ENCODE measurements around the gene PKP4. TPM values are rescaled to one million over a fixed set of nuclear protein-coding genes. Genes with fewer than 3 reads are reported as not detected.
A peak's percentile ranks its signal among the peaks of the same experiment; 100 is the strongest.

PKP4 gene
- total RNA-seq, 1 experiment from 2014 or later, result 55.2 TPM

GRCh38 chr2:158504088-158504487, 47.3 kb downstream of the PKP4 start:
- H3K9ac ChIP-seq (ENCODE audit: low read length), result no peak overlapping the region
- ChIA-PET POLR2A (no interaction called here), CTCF (no interaction called here), RAD21 (ENCODE audit: low non-redundant PET in 1 of 2, low total read pairs in 2 of 2, uncharacterized antibody in 2 of 2, unreplicated experiment in 2 of 2) (no interaction called here)
- TF ChIP-seq EGR1 (IDR thresholded peaks at IDR 0.05; ENCODE audit: low read depth) (no peak), EZH2 (IDR thresholded peaks at IDR 0.05) (no peak), CEBPB (IDR thresholded peaks at IDR 0.05; ENCODE audit: low read depth) (no peak)
- no peaks in the 10 kb centered on the region for H3K9me3 ChIP-seq (ENCODE audit: control insufficient read depth in 1 of 2, insufficient read depth in 1 of 2, low read depth in 1 of 2, low read length in 2 of 2)
- DNase-seq (ENCODE audit: low read depth, low spot score) (no peak), ATAC-seq (no peak)
- no peak overlapping the region for H2AFZ ChIP-seq (ENCODE audit: low read depth, low read length, poor library complexity, severe bottlenecking)
- no peaks in the 10 kb centered on the region for H4K20me1 ChIP-seq (ENCODE audit: insufficient read depth)
- H3K9me2 ChIP-seq (ENCODE audit: insufficient read depth), result no peaks in the 10 kb centered on the region
- no peaks in the 10 kb centered on the region for H3K36me3 ChIP-seq (ENCODE audit: control insufficient read depth in 1 of 2, insufficient read depth in 2 of 2, low read length in 2 of 2)
- no peak overlapping the region for H3K4me2 ChIP-seq (ENCODE audit: low read length)
- no peaks in the 10 kb centered on the region for H3K27me3 ChIP-seq (ENCODE audit: insufficient read depth, low read length)
- no peak overlapping the region for H3K27ac ChIP-seq (ENCODE audit: low read depth, low read length)
- peaks cover 3 to 19% of the 10 kb centered on the region in 2 experiments; a peak in 2 of 4 replicates for H3K4me1 ChIP-seq (ENCODE audit: control insufficient read depth in 1 of 2, insufficient read depth in 2 of 2, low read length in 2 of 2)
- BruUV-seq (replicated peaks), result TSS peak; percentile 34
- intact Hi-C loops (cut with micrococcal nuclease), result no loop called here
- H3K79me2 ChIP-seq (ENCODE audit: insufficient read depth, low read length), result peaks cover 55% of the 10 kb centered on the region
- H3K4me3 ChIP-seq (replicated peaks in 1 of 2; ENCODE audit: low read depth in 1 of 2, low read length in 2 of 2), result no peak overlapping the region

DNA sequence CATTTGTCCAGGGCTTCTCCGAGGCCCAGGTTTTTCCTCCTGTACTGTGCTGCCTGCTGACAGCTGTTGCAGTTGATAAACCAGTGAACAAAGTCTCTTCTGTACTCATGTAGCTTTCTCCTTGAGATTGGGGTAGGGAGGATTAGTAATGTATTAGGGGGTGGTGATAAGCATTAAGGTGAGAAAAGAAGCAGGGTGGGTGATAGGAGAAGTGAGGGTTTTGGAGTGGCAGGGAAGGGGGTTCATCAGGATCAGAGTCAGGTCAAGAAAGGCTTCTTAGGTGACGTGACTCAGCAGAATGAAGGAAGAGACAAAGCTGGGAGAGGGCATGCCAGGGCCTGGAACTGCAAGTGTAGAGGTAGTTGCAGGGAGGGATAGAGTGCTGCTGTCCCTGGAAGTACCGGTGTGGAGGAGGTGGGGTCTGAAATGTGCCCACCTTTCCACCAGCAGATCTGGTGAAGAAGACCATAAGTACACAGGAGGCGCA, 48.7 kb downstream of the PKP4 start:
- no peak overlapping the region for H3K27ac ChIP-seq (ENCODE audit: low read depth, low read length)
- DNase-seq (ENCODE audit: low read depth, low spot score) (no peak), ATAC-seq (no peak)
- no peak overlapping the region for H3K4me3 ChIP-seq (replicated peaks in 1 of 2; ENCODE audit: low read depth in 1 of 2, low read length in 2 of 2)
- ChIA-PET CTCF (no interaction called here), RAD21 (ENCODE audit: low non-redundant PET in 1 of 2, low total read pairs in 2 of 2, uncharacterized antibody in 2 of 2, unreplicated experiment in 2 of 2) (interaction anchor here in 1 of 2 experiments (0.5 kb wide), 1 partner anchor 49 kb away, joined by 3 read pairs; the partner anchor contains the start of genes CCDC148 and PKP4), POLR2A (no interaction called here)
- H3K4me2 ChIP-seq (ENCODE audit: low read length), result no peak overlapping the region
- BruUV-seq (replicated peaks), result no TSS peak
- H3K27me3 ChIP-seq (ENCODE audit: insufficient read depth, low read length), result no peaks in the 10 kb centered on the region
- intact Hi-C loops (cut with micrococcal nuclease), result no loop called here
- no peak for TF ChIP-seq ELF1 (IDR thresholded peaks at IDR 0.05; ENCODE audit: borderline replicate concordance, low read depth)
- TF ChIP-seq SIN3A (IDR thresholded peaks at IDR 0.05; ENCODE audit: low read depth), result no peak
- TF ChIP-seq FOSL1 (IDR thresholded peaks at IDR 0.05; ENCODE audit: low read depth), result no peak
- TF ChIP-seq EGR1 (IDR thresholded peaks at IDR 0.05; ENCODE audit: low read depth), result no peak
- no peak for TF ChIP-seq ZNF274 (IDR thresholded peaks at IDR 0.05; ENCODE audit: low read depth, low read length)
- TF ChIP-seq CBX3 (IDR thresholded peaks at IDR 0.05; ENCODE audit: low read depth), result no peak
- no peak for TF ChIP-seq POLR2AphosphoS5 (IDR thresholded peaks at IDR 0.05; ENCODE audit: low read depth, low read length)
- no peak for TF ChIP-seq SRF (IDR thresholded peaks at IDR 0.05; ENCODE audit: low read depth)
- TF ChIP-seq JUND (IDR thresholded peaks at IDR 0.05), result no peak
- TF ChIP-seq EZH2phosphoT487 (IDR thresholded peaks at IDR 0.05; ENCODE audit: borderline replicate concordance), result no peak
- H2AFZ ChIP-seq (ENCODE audit: low read depth, low read length, poor library complexity, severe bottlenecking), result no peak overlapping the region
- H3K4me1 ChIP-seq (ENCODE audit: control insufficient read depth in 1 of 2, insufficient read depth in 2 of 2, low read length in 2 of 2), result peaks cover 5 to 32% of the 10 kb centered on the region in 2 experiments
- H3K9ac ChIP-seq (ENCODE audit: low read length), result no peak overlapping the region
- no peaks in the 10 kb centered on the region for H3K9me2 ChIP-seq (ENCODE audit: insufficient read depth)
- H3K9me3 ChIP-seq (ENCODE audit: control insufficient read depth in 1 of 2, insufficient read depth in 1 of 2, low read depth in 1 of 2, low read length in 2 of 2), result no peaks in the 10 kb centered on the region
- H3K79me2 ChIP-seq (ENCODE audit: insufficient read depth, low read length), result peaks cover 61% of the 10 kb centered on the region
- H3K36me3 ChIP-seq (ENCODE audit: control insufficient read depth in 1 of 2, insufficient read depth in 2 of 2, low read length in 2 of 2), result no peaks in the 10 kb centered on the region
- H4K20me1 ChIP-seq (ENCODE audit: insufficient read depth), result no peaks in the 10 kb centered on the region

All from HCT116 (cell line).